ENCODE measurements around the gene SMYD3.

- TF ChIP-seq, protein P1, sequence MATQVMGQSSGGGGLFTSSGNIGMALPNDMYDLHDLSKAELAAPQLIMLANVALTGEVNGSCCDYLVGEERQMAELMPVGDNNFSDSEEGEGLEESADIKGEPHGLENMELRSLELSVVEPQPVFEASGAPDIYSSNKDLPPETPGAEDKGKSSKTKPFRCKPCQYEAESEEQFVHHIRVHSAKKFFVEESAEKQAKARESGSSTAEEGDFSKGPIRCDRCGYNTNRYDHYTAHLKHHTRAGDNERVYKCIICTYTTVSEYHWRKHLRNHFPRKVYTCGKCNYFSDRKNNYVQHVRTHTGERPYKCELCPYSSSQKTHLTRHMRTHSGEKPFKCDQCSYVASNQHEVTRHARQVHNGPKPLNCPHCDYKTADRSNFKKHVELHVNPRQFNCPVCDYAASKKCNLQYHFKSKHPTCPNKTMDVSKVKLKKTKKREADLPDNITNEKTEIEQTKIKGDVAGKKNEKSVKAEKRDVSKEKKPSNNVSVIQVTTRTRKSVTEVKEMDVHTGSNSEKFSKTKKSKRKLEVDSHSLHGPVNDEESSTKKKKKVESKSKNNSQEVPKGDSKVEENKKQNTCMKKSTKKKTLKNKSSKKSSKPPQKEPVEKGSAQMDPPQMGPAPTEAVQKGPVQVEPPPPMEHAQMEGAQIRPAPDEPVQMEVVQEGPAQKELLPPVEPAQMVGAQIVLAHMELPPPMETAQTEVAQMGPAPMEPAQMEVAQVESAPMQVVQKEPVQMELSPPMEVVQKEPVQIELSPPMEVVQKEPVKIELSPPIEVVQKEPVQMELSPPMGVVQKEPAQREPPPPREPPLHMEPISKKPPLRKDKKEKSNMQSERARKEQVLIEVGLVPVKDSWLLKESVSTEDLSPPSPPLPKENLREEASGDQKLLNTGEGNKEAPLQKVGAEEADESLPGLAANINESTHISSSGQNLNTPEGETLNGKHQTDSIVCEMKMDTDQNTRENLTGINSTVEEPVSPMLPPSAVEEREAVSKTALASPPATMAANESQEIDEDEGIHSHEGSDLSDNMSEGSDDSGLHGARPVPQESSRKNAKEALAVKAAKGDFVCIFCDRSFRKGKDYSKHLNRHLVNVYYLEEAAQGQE (IDR thresholded peaks at IDR 0.05; ENCODE audit: insufficient read depth in 1 of 2, low read depth in 2 of 2, low read length in 1 of 2), result no peak
- TF ChIP-seq, protein P2, sequence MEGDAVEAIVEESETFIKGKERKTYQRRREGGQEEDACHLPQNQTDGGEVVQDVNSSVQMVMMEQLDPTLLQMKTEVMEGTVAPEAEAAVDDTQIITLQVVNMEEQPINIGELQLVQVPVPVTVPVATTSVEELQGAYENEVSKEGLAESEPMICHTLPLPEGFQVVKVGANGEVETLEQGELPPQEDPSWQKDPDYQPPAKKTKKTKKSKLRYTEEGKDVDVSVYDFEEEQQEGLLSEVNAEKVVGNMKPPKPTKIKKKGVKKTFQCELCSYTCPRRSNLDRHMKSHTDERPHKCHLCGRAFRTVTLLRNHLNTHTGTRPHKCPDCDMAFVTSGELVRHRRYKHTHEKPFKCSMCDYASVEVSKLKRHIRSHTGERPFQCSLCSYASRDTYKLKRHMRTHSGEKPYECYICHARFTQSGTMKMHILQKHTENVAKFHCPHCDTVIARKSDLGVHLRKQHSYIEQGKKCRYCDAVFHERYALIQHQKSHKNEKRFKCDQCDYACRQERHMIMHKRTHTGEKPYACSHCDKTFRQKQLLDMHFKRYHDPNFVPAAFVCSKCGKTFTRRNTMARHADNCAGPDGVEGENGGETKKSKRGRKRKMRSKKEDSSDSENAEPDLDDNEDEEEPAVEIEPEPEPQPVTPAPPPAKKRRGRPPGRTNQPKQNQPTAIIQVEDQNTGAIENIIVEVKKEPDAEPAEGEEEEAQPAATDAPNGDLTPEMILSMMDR (IDR thresholded peaks at IDR 0.05), result no peak
- TF ChIP-seq POLR2AphosphoS5 (IDR thresholded peaks at IDR 0.05; ENCODE audit: low read depth, low read length), result no peak
- no peak for TF ChIP-seq SIN3A (IDR thresholded peaks at IDR 0.05; ENCODE audit: borderline replicate concordance, insufficient read depth, low read depth, low read length)
These were observed 52.4 kb downstream of the SMYD3 start for GRCh38 chr1:246454655-246455054.

Measured in Panc1 (cell line).